ENCODE data around the gene SEPTIN5.

The SEPTIN5 gene

GRCh38 chr22:19735665-19736510 is 21.6 kb downstream of the SEPTIN5 start:
- no peak for DNase-seq

- no peak for DNase-seq
These were observed 23.8 kb downstream of the SEPTIN5 start for GRCh38 chr22:19737846-19738663.

- DNase-seq, result no peak
These were observed 24.6 kb downstream of the SEPTIN5 start for GRCh38 chr22:19738664-19739447.

- DNase-seq, result no peak
These were observed 25.2 kb downstream of the SEPTIN5 start for GRCh38 chr22:19739448-19739895.

GRCh38 chr22:19739911-19740449 is 25.7 kb downstream of the SEPTIN5 start:
- no peak for DNase-seq

GRCh38 chr22:19740586-19740985 is 26.3 kb downstream of the SEPTIN5 start:
- no peak for DNase-seq

GRCh38 chr22:19741053-19741452 is 26.8 kb downstream of the SEPTIN5 start:
- DNase-seq, result no peak

- no peak for DNase-seq
These were observed 28.1 kb downstream of the SEPTIN5 start for GRCh38 chr22:19742160-19743066.

- no peak for DNase-seq
These were observed 28.8 kb downstream of the SEPTIN5 start for GRCh38 chr22:19743081-19743480.

- DNase-seq, result no peak
These were observed 29.3 kb downstream of the SEPTIN5 start for GRCh38 chr22:19743651-19744050.

- no peak for DNase-seq
These were observed 30.2 kb downstream of the SEPTIN5 start for GRCh38 chr22:19744350-19745006.

GRCh38 chr22:19745155-19746101 is 31.1 kb downstream of the SEPTIN5 start:
- no peak for DNase-seq

GRCh38 chr22:19746726-19747125 is 32.4 kb downstream of the SEPTIN5 start:
- DNase-seq, result no peak

GRCh38 chr22:19747551-19747950 is 33.2 kb downstream of the SEPTIN5 start:
- DNase-seq, result no peak

GRCh38 chr22:19748139-19748538 is 33.8 kb downstream of the SEPTIN5 start:
- no peak for DNase-seq

- no peak for DNase-seq
These were observed 34.8 kb downstream of the SEPTIN5 start for GRCh38 chr22:19748991-19749664.

- no peak for DNase-seq
These were observed 35.6 kb downstream of the SEPTIN5 start for GRCh38 chr22:19749876-19750275.

- no peak for DNase-seq
These were observed 36.5 kb downstream of the SEPTIN5 start for GRCh38 chr22:19750507-19751490.
